K562 (cell line): Measurements from ENCODE around the gene MTO1. TPM values are rescaled to one million over a fixed set of nuclear protein-coding genes. Genes with fewer than 3 reads are reported as not detected.

Experiments used
- CBX8 ChIP-seq: fragments of 200-600 bp; sonication (generic); IDR thresholded peaks from 2 replicates; pipeline ENCODE4 v1.6.1; 2012; ENCODE audit warnings: borderline replicate concordance, mixed run types, low read depth, mild to moderate bottlenecking, moderate library complexity, mixed read lengths, low read length, control low read depth, inconsistent platforms; ENCODE audit not compliant: poor library complexity, severe bottlenecking; ENCODE audit errors: extremely low read depth
- CSDE1 ChIP-seq, 2 experiments: fragments of 450-650 bp; IDR thresholded peaks; 2 replicates each; pipeline ENCODE4 v1.6.1; 2016; ENCODE audit warnings: mild to moderate bottlenecking in 1 of 2
- FOXM1 ChIP-seq, 2 experiments: fragments of 450-650 bp in 1 of 2; sonication (generic) in 1 of 2; formaldehyde crosslinking in 1 of 2; IDR thresholded peaks; 2 replicates each; pipeline versions ENCODE4 v1.6.1 to v1.9.0; 2017 to 2022; ENCODE audit warnings: low read depth in 2 of 2, mild to moderate bottlenecking in 2 of 2, missing genetic modification reagents in 1 of 2, moderate library complexity in 1 of 2
- KDM4B ChIP-seq, 2 experiments: fragments of 450-650 bp in 1 of 2; sonication (generic) in 1 of 2; IDR thresholded peaks; 2 replicates each; pipeline ENCODE4 v1.6.1; 2016 to 2017; ENCODE audit warnings: borderline replicate concordance in 2 of 2, antibody characterized with exemption in 1 of 2, low read depth in 1 of 2, mild to moderate bottlenecking in 1 of 2
- MIER1 ChIP-seq: fragments of 450-650 bp; IDR thresholded peaks from 2 replicates; pipeline ENCODE4 v1.6.1; 2016; ENCODE audit warnings: antibody characterized with exemption, mild to moderate bottlenecking, low read depth
- NELFE ChIP-seq: IDR thresholded peaks from 2 replicates; pipeline ENCODE4 v1.6.1; 2011; ENCODE audit warnings: mild to moderate bottlenecking; ENCODE audit not compliant: insufficient read depth, insufficient read length
- RAD21 ChIP-seq, 2 experiments: fragments of 250-450 bp in 1 of 2; fragments of 450-650 bp in 1 of 2; sonication (Bioruptor Pico) in 1 of 2; formaldehyde crosslinking in 1 of 2; IDR thresholded peaks in 1 of 2; conservative IDR thresholded peaks in 1 of 2; 2 replicates each; pipeline versions ENCODE4 v1.4.0 to v1.8.0; 2020 to 2022; ENCODE audit warnings: mild to moderate bottlenecking in 2 of 2, moderate library complexity in 1 of 2
- THRAP3 ChIP-seq: fragments of 450-650 bp; IDR thresholded peaks from 2 replicates; pipeline ENCODE4 v1.6.1; 2016; ENCODE audit warnings: mild to moderate bottlenecking, inconsistent platforms, borderline replicate concordance
- ZNF583 ChIP-seq: fragments of 250-450 bp; sonication (Bioruptor Pico); IDR thresholded peaks from 2 replicates; pipeline ENCODE4 v1.4.0; 2020
- polyA plus RNA-seq, 8 experiments: library from polyadenylated mRNA; depleted of rRNA in 4 of 8; stranded (reverse) in 5 of 8; unstranded in 3 of 8; fragments of >200 nt; fragmentation: Nextera tagmentation in 2 of 8; fragmentation: Illumina TruSeq in 1 of 8; extraction: Ambion mirVana in 2 of 8; extraction: Trizol in 1 of 8; gene quantifications; 2 replicates each; pipeline versions ENCODE4 v1.2.1 to v1.2.3, GENCODE V29; 2011 to 2014; ENCODE audit warnings: inconsistent platforms in 1 of 8, missing spikeins in 1 of 8
- total RNA-seq, 7 experiments: library from RNA; depleted of rRNA in 6 of 7; stranded (reverse); fragments of >200 nt in 6 of 7; fragmentation: Illumina TruSeq in 2 of 7; extraction: Trizol in 2 of 7; gene quantifications; 2 replicates each; pipeline versions ENCODE4 v1.2.1 to v1.2.3, GENCODE V29; 2011 to 2021; ENCODE audit warnings: low replicate concordance in 1 of 7
- TF ChIP-seq, protein P1 (sequence below): fragments of 250-450 bp; sonication (Bioruptor Pico); IDR thresholded peaks from 2 replicates; pipeline ENCODE4 v1.8.0; 2021; ENCODE audit warnings: moderate library complexity, mild to moderate bottlenecking, inconsistent platforms
- TF ChIP-seq, protein P2 (sequence below): sonication (generic); formaldehyde crosslinking; IDR thresholded peaks from 2 replicates; pipeline ENCODE4 v1.8.0; 2023; ENCODE audit warnings: mild to moderate bottlenecking, missing genetic modification reagents
- TF ChIP-seq, protein P3 (sequence below), 2 experiments: fragments of 450-650 bp; IDR thresholded peaks; 2 replicates each; pipeline ENCODE4 v1.6.1; 2016
- TF ChIP-seq, protein P4 (sequence below): IDR thresholded peaks from 3 replicates; pipeline ENCODE4 v1.6.1; 2011; ENCODE audit warnings: borderline replicate concordance, mild to moderate bottlenecking; ENCODE audit not compliant: insufficient read length, insufficient read depth
- TF ChIP-seq, protein P5 (sequence below): fragments of 450-650 bp; formaldehyde crosslinking; IDR thresholded peaks from 2 replicates; pipeline ENCODE4 v1.4.0; 2020; ENCODE audit warnings: mild to moderate bottlenecking

Gene MTO1
- total and polyA plus RNA-seq, 9 of the 15 experiments (the other 6 are each of a cell fraction or from before 2014, with no cell fraction given): 33.4 to 62.3 (median 50.6) TPM

DNA sequence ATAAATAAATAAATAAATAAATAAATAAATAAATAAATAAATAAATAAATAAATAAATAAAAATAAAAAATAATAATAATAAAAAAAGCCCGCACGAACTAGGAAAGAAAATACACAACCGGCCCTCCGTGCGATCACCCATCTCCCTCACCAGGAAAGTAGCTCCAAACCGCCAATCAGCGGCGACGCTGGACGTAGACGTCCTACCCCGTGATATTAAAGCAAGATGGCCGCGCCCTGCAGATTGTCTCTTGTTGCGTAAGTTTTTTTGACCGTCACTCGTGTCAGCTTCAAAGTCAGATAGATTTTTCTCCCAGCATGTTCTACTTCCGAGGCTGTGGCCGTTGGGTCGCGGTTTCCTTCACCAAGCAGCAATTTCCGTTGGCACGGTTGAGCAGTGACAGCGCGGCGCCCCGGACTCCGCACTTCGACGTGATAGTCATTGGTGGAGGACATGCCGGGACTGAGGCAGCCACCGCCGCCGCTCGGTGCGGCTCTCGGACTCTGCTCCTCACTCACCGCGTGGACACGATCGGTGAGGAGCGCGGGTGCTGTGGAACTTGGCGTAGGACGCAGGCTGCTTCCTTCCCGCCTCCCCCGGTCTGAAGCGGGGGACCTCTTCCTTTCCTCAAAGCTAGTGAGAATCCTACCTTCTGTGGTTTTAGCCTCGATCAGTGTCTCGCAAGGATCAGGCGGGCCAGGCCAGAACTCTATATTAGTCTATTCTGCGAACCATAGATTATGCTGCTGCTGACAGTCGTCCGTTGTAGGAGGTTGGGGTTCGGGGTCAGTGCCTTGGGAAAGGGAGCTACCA, at the start of gene MTO1 (continued):
- TF ChIP-seq, protein P1, sequence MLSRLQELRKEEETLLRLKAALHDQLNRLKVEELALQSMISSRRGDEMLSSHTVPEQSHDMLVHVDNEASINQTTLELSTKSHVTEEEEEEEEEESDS (CRISPR knock-in tag): no peak
- TF ChIP-seq CSDE1 (IDR thresholded peaks at IDR 0.05): no peak; a peak in 1 of 4 replicates
- TF ChIP-seq MIER1: no peak
- TF ChIP-seq, protein P2, sequence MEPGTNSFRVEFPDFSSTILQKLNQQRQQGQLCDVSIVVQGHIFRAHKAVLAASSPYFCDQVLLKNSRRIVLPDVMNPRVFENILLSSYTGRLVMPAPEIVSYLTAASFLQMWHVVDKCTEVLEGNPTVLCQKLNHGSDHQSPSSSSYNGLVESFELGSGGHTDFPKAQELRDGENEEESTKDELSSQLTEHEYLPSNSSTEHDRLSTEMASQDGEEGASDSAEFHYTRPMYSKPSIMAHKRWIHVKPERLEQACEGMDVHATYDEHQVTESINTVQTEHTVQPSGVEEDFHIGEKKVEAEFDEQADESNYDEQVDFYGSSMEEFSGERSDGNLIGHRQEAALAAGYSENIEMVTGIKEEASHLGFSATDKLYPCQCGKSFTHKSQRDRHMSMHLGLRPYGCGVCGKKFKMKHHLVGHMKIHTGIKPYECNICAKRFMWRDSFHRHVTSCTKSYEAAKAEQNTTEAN (CRISPR knock-in tag): no peak
- TF ChIP-seq, protein P3, sequence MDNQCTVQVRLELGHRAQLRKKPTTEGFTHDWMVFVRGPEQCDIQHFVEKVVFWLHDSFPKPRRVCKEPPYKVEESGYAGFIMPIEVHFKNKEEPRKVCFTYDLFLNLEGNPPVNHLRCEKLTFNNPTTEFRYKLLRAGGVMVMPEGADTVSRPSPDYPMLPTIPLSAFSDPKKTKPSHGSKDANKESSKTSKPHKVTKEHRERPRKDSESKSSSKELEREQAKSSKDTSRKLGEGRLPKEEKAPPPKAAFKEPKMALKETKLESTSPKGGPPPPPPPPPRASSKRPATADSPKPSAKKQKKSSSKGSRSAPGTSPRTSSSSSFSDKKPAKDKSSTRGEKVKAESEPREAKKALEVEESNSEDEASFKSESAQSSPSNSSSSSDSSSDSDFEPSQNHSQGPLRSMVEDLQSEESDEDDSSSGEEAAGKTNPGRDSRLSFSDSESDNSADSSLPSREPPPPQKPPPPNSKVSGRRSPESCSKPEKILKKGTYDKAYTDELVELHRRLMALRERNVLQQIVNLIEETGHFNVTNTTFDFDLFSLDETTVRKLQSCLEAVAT (IDR thresholded peaks at IDR 0.05): peak in 1 of 2 experiments; percentile 55; a peak in 1 of 4 replicates
- no peak for TF ChIP-seq CBX8
- TF ChIP-seq RAD21 (CRISPR knock-in tag; conservative IDR thresholded peaks at IDR 0.05 in 1 of 2, IDR thresholded peaks at IDR 0.05 in 1 of 2): 0 out of 4 replicates have a peak, but pooled peaks of 1 of the 2 experiments have one; percentile 9
- TF ChIP-seq KDM4B (IDR thresholded peaks at IDR 0.05; ENCODE audit: borderline replicate concordance in 2 of 2, low read depth in 1 of 2): peak in 1 of 2 experiments; percentile 84; a peak in 1 of 4 replicates
- TF ChIP-seq, protein P4, sequence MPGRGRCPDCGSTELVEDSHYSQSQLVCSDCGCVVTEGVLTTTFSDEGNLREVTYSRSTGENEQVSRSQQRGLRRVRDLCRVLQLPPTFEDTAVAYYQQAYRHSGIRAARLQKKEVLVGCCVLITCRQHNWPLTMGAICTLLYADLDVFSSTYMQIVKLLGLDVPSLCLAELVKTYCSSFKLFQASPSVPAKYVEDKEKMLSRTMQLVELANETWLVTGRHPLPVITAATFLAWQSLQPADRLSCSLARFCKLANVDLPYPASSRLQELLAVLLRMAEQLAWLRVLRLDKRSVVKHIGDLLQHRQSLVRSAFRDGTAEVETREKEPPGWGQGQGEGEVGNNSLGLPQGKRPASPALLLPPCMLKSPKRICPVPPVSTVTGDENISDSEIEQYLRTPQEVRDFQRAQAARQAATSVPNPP: no peak
- no peak for TF ChIP-seq THRAP3
- no peak for TF ChIP-seq ZNF583 (CRISPR knock-in tag)
- TF ChIP-seq, protein P5, sequence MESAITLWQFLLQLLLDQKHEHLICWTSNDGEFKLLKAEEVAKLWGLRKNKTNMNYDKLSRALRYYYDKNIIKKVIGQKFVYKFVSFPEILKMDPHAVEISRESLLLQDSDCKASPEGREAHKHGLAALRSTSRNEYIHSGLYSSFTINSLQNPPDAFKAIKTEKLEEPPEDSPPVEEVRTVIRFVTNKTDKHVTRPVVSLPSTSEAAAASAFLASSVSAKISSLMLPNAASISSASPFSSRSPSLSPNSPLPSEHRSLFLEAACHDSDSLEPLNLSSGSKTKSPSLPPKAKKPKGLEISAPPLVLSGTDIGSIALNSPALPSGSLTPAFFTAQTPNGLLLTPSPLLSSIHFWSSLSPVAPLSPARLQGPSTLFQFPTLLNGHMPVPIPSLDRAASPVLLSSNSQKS (CRISPR knock-in tag): no peak
- no peak for TF ChIP-seq NELFE
- no peak for TF ChIP-seq FOXM1 (IDR thresholded peaks at IDR 0.05; ENCODE audit: low read depth)
- TF ChIP-seq FOXM1 (CRISPR knock-in tag; IDR thresholded peaks at IDR 0.05; ENCODE audit: low read depth): no peak
